Measurements from ENCODE around the gene TNS1.

The TNS1 gene

GRCh38 chr2:217833439-217833838, 169.4 kb downstream of the TNS1 start:
- no peaks in the 10 kb centered on the region for H4K20me1 ChIP-seq (ENCODE audit: insufficient read depth)
- H3K79me2 ChIP-seq (ENCODE audit: insufficient read depth, low read depth) = no peaks in the 10 kb centered on the region
- H3K4me1 ChIP-seq (ENCODE audit: low read depth, poor library complexity, severe bottlenecking) = no peaks in the 10 kb centered on the region
- H2AFZ ChIP-seq (ENCODE audit: low read depth) = no peak overlapping the region
- no peak overlapping the region for H3K4me2 ChIP-seq
- TF ChIP-seq CTCF (conservative IDR thresholded peaks at IDR 0.05; ENCODE audit: low read depth, low read length) = no peak
- H3K27ac ChIP-seq = no peak overlapping the region
- H3K27me3 ChIP-seq (ENCODE audit: insufficient read depth, low read depth) = no peaks in the 10 kb centered on the region
- no peak overlapping the region for H3K9ac ChIP-seq
- H3K36me3 ChIP-seq (ENCODE audit: insufficient read depth) = no peaks in the 10 kb centered on the region
- H3K4me3 ChIP-seq (IDR thresholded peaks at IDR 0.05; ENCODE audit: insufficient read depth, low read depth, low read length) = no peak overlapping the region

DNA sequence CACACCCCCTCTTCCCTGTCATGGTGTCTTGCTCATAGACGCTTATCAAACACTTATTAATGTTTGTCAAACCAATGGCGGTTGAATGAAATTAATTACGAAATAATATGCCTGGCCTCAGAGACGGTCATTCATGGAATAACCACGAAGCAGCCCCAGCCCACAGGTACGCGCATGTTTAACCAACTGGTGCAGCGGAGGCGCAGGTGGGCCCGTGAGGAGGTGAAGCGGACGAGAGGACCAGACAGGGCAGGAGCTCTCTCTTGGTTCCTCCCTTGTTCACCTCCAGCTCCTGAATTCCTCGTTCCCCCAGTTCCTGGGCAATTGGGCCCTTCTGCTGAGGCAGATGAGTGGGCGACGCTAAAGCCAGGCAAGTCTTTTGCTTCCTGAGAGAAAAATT, 169.8 kb downstream of the TNS1 start:
- H3K27ac ChIP-seq = no peak overlapping the region
- no peaks in the 10 kb centered on the region for H3K4me1 ChIP-seq (ENCODE audit: low read depth, poor library complexity, severe bottlenecking)
- no peaks in the 10 kb centered on the region for H3K79me2 ChIP-seq (ENCODE audit: insufficient read depth, low read depth)
- no peak overlapping the region for H3K9ac ChIP-seq
- no peak overlapping the region for H3K4me2 ChIP-seq
- no peaks in the 10 kb centered on the region for H3K36me3 ChIP-seq (ENCODE audit: insufficient read depth)
- H3K4me3 ChIP-seq (IDR thresholded peaks at IDR 0.05; ENCODE audit: insufficient read depth, low read depth, low read length) = no peak overlapping the region
- no peaks in the 10 kb centered on the region for H3K27me3 ChIP-seq (ENCODE audit: insufficient read depth, low read depth)
- no peaks in the 10 kb centered on the region for H4K20me1 ChIP-seq (ENCODE audit: insufficient read depth)
- TF ChIP-seq CTCF (conservative IDR thresholded peaks at IDR 0.05; ENCODE audit: low read depth, low read length) = no peak
- no peak overlapping the region for H2AFZ ChIP-seq (ENCODE audit: low read depth)

- Histone ChIP-seq H3K79me2 (ENCODE audit: insufficient read depth, low read depth) (no peaks in the 10 kb centered on the region), H3K4me1 (ENCODE audit: low read depth, poor library complexity, severe bottlenecking) (no peaks in the 10 kb centered on the region), H4K20me1 (ENCODE audit: insufficient read depth) (no peaks in the 10 kb centered on the region), H3K4me2 (no peak overlapping the region), H3K9ac (no peak overlapping the region), H3K27me3 (ENCODE audit: insufficient read depth, low read depth) (no peaks in the 10 kb centered on the region), H3K36me3 (ENCODE audit: insufficient read depth) (no peaks in the 10 kb centered on the region), H3K4me3 (IDR thresholded peaks at IDR 0.05; ENCODE audit: insufficient read depth, low read depth, low read length) (no peak overlapping the region), H3K27ac (no peak overlapping the region), H2AFZ (ENCODE audit: low read depth) (no peak overlapping the region)
- TF ChIP-seq CTCF (conservative IDR thresholded peaks at IDR 0.05; ENCODE audit: low read depth, low read length) = no peak
Observed at GRCh38 chr2:217832115-217832514, 170.7 kb downstream of the TNS1 start.

- Histone ChIP-seq H3K27me3 (ENCODE audit: insufficient read depth, low read depth) (no peaks in the 10 kb centered on the region), H2AFZ (ENCODE audit: low read depth) (no peak overlapping the region), H4K20me1 (ENCODE audit: insufficient read depth) (no peaks in the 10 kb centered on the region), H3K79me2 (ENCODE audit: insufficient read depth, low read depth) (no peaks in the 10 kb centered on the region), H3K4me3 (IDR thresholded peaks at IDR 0.05; ENCODE audit: insufficient read depth, low read depth, low read length) (no peak overlapping the region), H3K4me2 (no peak overlapping the region), H3K27ac (no peak overlapping the region), H3K9ac (no peak overlapping the region), H3K4me1 (ENCODE audit: low read depth, poor library complexity, severe bottlenecking) (no peaks in the 10 kb centered on the region), H3K36me3 (ENCODE audit: insufficient read depth) (no peaks in the 10 kb centered on the region)
- no peak for TF ChIP-seq CTCF (conservative IDR thresholded peaks at IDR 0.05; ENCODE audit: low read depth, low read length)
Observed at GRCh38 chr2:217831306-217831705, 171.5 kb downstream of the TNS1 start.

- no peak overlapping the region for H3K4me3 ChIP-seq (IDR thresholded peaks at IDR 0.05; ENCODE audit: insufficient read depth, low read depth, low read length)
- H3K36me3 ChIP-seq (ENCODE audit: insufficient read depth) = no peaks in the 10 kb centered on the region
- H2AFZ ChIP-seq (ENCODE audit: low read depth) = no peak overlapping the region
- H3K79me2 ChIP-seq (ENCODE audit: insufficient read depth, low read depth) = no peaks in the 10 kb centered on the region
- H3K4me2 ChIP-seq = no peak overlapping the region
- no peak for TF ChIP-seq CTCF (conservative IDR thresholded peaks at IDR 0.05; ENCODE audit: low read depth, low read length)
- no peak overlapping the region for H3K27ac ChIP-seq
- H3K27me3 ChIP-seq (ENCODE audit: insufficient read depth, low read depth) = no peaks in the 10 kb centered on the region
- no peaks in the 10 kb centered on the region for H3K4me1 ChIP-seq (ENCODE audit: low read depth, poor library complexity, severe bottlenecking)
- H4K20me1 ChIP-seq (ENCODE audit: insufficient read depth) = no peaks in the 10 kb centered on the region
- no peak overlapping the region for H3K9ac ChIP-seq
Observed at GRCh38 chr2:217830807-217831206, 172.0 kb downstream of the TNS1 start.

Data from KMS-11 (cell line).